Esophagus muscularis mucosa (tissue), 4 donors: ENCODE results near the gene RET. TPM values are rescaled to one million over a fixed set of nuclear protein-coding genes. Genes with fewer than 3 reads are reported as not detected.

Experiments
- DNase-seq: peaks from one replicate; pipeline ENCODE4 v3.0.0-alpha.2; 2017; ENCODE audit errors: extremely low spot score
- H3K27ac ChIP-seq, 4 donors: fragments of 200-600 bp; sonication (generic); replicated peaks in 1 of 4; 1 replicate in 3 of 4; 2 replicates in 1 of 4; pipeline ENCODE4 v1.5.1; 2016 to 2019; ENCODE audit warnings: mild to moderate bottlenecking in 1 of 4
- H3K27me3 ChIP-seq, 4 donors: fragments of 200-600 bp; sonication (generic); one replicate each; pipeline versions ENCODE4 v1.5.1 to v1.6.0; 2016 to 2019
- H3K36me3 ChIP-seq, 4 donors: fragments of 200-600 bp; sonication (generic); one replicate each; pipeline ENCODE4 v1.5.1; 2016 to 2019
- H3K4me1 ChIP-seq, 4 donors: fragments of 200-600 bp; sonication (generic); one replicate each; pipeline ENCODE4 v1.5.1; 2016 to 2019
- H3K4me3 ChIP-seq, 4 donors: fragments of 200-600 bp; sonication (generic); 1 replicate in 2 of 4; 2 replicates in 2 of 4; pipeline ENCODE4 v1.5.1; 2016 to 2019; ENCODE audit warnings: mild to moderate bottlenecking in 4 of 4, moderate library complexity in 1 of 4
- H3K9me3 ChIP-seq, 4 donors: fragments of 200-600 bp; sonication (generic); 1 replicate in 3 of 4; 2 replicates in 1 of 4; pipeline ENCODE4 v1.5.1; 2016 to 2019
- CTCF ChIP-seq, 3 experiments: fragments of 200-600 bp in 2 of 3; fragments of 450-650 bp in 1 of 3; sonication (generic) in 2 of 3; IDR thresholded peaks; one replicate each; pipeline ENCODE4 v1.5.1; 2017 to 2019; ENCODE audit warnings: antibody characterized with exemption in 3 of 3, mild to moderate bottlenecking in 2 of 3, moderate library complexity in 1 of 3
- EP300 ChIP-seq: sonication (generic); formaldehyde crosslinking; IDR thresholded peaks from one replicate; pipeline ENCODE4 v1.6.1; 2017; ENCODE audit warnings: antibody characterized with exemption
- POLR2A ChIP-seq: fragments of 450-650 bp; IDR thresholded peaks from one replicate; pipeline ENCODE4 v1.6.1; 2017; ENCODE audit warnings: antibody characterized with exemption, moderate library complexity, mild to moderate bottlenecking, low read depth
- POLR2AphosphoS5 ChIP-seq, 2 donors: sonication (generic); formaldehyde crosslinking; IDR thresholded peaks; one replicate each; pipeline ENCODE4 v1.6.1; 2017; ENCODE audit warnings: antibody characterized with exemption in 2 of 2
- WGBS: methylation state at CpG from one replicate; pipeline ENCODE4 v1.1.5; 2018; 5-methylcytosine and 5-hydroxymethylcytosine counted together
- intact Hi-C: fragments of 100-400 bp; cut with DNase I; formaldehyde crosslinking; loops from one replicate; pipeline ENCODE4 v1.15.1; 2023
- total RNA-seq, 4 donors: library from RNA; depleted of rRNA; stranded (reverse); fragments of >200 nt; gene quantifications; one replicate each; pipeline versions ENCODE4 v1.1.0 to v1.2.1, GENCODE V29; 2016

RET gene
- total RNA-seq, 4 donors from 2014 or later = 1.7 to 4.0 (median 3.0) TPM

DNA sequence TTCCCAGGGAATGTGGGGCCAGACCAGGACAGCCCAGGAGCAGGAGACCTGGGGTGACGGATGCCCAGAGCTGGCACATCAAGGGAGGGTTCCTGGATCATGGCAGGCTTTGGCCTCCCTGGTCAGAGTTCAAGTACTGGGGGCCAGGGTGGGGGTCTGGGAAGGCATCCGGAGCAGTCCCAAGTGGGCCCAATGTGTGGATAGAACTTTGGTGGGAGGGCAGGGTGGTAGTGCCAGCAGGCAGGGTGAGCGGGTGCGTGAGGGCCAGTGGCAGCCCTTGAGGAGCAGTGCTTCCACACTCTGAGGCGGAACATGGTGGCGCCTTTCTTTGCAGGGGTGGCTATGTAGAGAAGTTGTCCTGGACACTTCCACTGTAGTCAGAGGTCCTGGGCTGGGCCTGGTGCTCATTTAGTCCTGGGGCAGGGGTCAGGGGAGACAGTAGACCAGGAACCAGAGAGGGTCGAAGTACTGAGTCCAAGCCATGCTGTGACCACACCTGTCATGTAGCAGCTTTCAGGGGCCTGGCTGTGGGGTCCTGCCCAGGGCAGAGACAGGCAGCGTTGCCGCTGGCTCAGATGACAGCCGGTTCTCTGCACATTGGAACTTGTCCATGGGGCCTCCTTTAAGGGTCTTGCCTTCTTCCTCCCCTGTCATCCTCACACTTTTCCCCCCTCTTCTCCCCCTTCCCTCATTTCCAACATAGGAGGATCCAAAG lies 39.2 kb downstream of the RET start:
- TF ChIP-seq POLR2A (no peak), EP300 (no peak), CTCF (IDR thresholded peaks at IDR 0.05) (no peak), POLR2AphosphoS5 (IDR thresholded peaks at IDR 0.05) (no peak)
- Histone ChIP-seq H3K27ac (no peak overlapping the region), H3K27me3 (no peaks in the 10 kb centered on the region), H3K4me3 (no peak overlapping the region), H3K9me3 (no peaks in the 10 kb centered on the region), H3K4me1 (peaks cover 0 to 7% (median 0%) of the 10 kb centered on the region in 4 donors), H3K36me3 (no peaks in the 10 kb centered on the region)
- intact Hi-C loops = no loop called here
- no peak for DNase-seq
- 89% methylated on average over 8 of the region's 10 CpGs for WGBS

DNA sequence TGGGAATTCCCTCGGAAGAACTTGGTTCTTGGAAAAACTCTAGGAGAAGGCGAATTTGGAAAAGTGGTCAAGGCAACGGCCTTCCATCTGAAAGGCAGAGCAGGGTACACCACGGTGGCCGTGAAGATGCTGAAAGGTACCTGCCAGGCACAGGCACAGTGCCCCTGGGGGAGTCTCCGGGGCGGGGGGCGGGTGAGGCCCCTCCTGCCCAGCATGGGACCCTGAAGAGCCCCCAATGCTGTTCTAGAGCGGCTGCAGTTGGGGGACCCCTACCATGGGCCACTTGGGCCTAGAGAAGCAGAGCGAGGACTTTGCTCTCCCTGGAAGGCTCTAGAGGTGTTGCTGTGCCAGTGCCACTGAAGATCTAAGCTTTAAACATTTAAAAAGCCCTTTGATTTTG lies 39.7 kb downstream of the RET start:
- Histone ChIP-seq H3K27ac (no peak overlapping the region), H3K9me3 (no peaks in the 10 kb centered on the region), H3K27me3 (no peaks in the 10 kb centered on the region), H3K36me3 (no peaks in the 10 kb centered on the region), H3K4me3 (no peak overlapping the region), H3K4me1 (peaks cover 0 to 13% (median 0%) of the 10 kb centered on the region in 4 donors)
- WGBS = 97% methylated on average over 8 of the region's 10 CpGs
- TF ChIP-seq POLR2AphosphoS5 (IDR thresholded peaks at IDR 0.05) = no peak
- TF ChIP-seq POLR2A = no peak
- no peak for TF ChIP-seq CTCF (IDR thresholded peaks at IDR 0.05)
- TF ChIP-seq EP300 = no peak
- intact Hi-C loops = no loop called here
- DNase-seq = no peak

GRCh38 chr10:43117031-43117776 lies 40.3 kb downstream of the RET start:
- no peaks in the 10 kb centered on the region for H3K9me3 ChIP-seq
- H3K36me3 ChIP-seq = no peaks in the 10 kb centered on the region
- TF ChIP-seq POLR2AphosphoS5 (IDR thresholded peaks at IDR 0.05) = no peak
- TF ChIP-seq EP300 = no peak
- TF ChIP-seq POLR2A = no peak
- no peak for TF ChIP-seq CTCF (IDR thresholded peaks at IDR 0.05)
- DNase-seq = no peak
- 94% methylated on average over 5 of the region's 9 CpGs for WGBS
- intact Hi-C loops = no loop called here
- H3K4me1 ChIP-seq = peaks cover 0 to 13% (median 0%) of the 10 kb centered on the region in 4 donors
- H3K27me3 ChIP-seq = no peaks in the 10 kb centered on the region
- H3K4me3 ChIP-seq = no peak overlapping the region
- H3K27ac ChIP-seq = no peak overlapping the region

DNA sequence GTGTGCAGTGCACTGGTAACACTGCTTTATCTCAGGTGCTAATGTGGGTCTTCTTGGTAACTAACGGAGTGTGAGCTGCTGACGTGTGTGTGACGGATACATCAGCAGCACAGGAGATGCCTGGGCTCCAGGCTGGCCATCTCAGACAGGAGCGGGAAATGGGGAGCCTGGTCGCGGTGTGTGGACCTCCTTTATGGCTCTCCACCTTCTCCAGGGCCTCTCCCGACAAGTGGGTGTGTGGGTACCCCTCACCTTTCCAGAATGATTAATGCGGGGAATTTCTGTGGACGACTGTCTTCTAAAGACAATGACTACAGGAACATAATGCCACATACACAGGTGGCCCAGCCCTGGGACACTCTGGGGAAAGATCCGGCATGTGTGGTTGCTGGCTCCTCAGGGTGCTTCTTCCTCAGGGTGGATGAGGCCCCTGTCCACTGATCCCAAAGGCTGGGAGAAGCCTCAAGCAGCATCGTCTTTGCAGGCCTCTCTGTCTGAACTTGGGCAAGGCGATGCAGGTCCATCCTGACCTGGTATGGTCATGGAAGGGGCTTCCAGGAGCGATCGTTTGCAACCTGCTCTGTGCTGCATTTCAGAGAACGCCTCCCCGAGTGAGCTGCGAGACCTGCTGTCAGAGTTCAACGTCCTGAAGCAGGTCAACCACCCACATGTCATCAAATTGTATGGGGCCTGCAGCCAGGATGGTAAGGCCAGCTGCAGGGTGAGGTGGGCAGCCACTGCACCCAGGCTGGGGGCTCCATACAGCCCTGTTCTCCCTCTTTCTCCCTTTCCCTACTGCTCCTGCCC lies 41.1 kb downstream of the RET start:
- Histone ChIP-seq H3K27me3 (no peaks in the 10 kb centered on the region), H3K9me3 (no peaks in the 10 kb centered on the region), H3K4me1 (peaks cover 0 to 13% (median 0%) of the 10 kb centered on the region in 4 donors), H3K36me3 (no peaks in the 10 kb centered on the region), H3K27ac (no peak overlapping the region), H3K4me3 (no peak overlapping the region)
- WGBS = 87% methylated on average over 18 of the region's 18 CpGs
- no peak for DNase-seq
- intact Hi-C loops = no loop called here
- TF ChIP-seq POLR2A (no peak), CTCF (IDR thresholded peaks at IDR 0.05) (no peak), EP300 (no peak), POLR2AphosphoS5 (IDR thresholded peaks at IDR 0.05) (no peak)
